GM06990 (cell line): Measurements from ENCODE around the gene ADGRD1.
"Not testable (repeated sequence)": the region's sequence is repeated elsewhere in the genome, so short reads cannot be mapped to it uniquely, and the experiment has no call there.

ENCODE experiments used
- DNase-seq: peaks from one replicate; pipeline ENCODE4 v3.0.0-alpha.2; 2011; ENCODE audit not compliant: insufficient read length; ENCODE audit errors: extremely low read depth
- H3K27me3 ChIP-seq: replicated peaks from 2 replicates; pipeline ENCODE4 v1.6.0; 2011; ENCODE audit warnings: low read length; ENCODE audit not compliant: control insufficient read depth, insufficient read depth
- H3K36me3 ChIP-seq: 2 replicates; pipeline ENCODE4 v1.5.1; 2011; ENCODE audit warnings: low read length; ENCODE audit not compliant: control insufficient read depth, insufficient read depth
- H3K4me3 ChIP-seq: replicated peaks from 2 replicates; pipeline ENCODE4 v1.5.1; 2011; ENCODE audit warnings: low read depth, mild to moderate bottlenecking, control low read depth, low read length
- TF ChIP-seq, protein P1 (sequence below): IDR thresholded peaks from 2 replicates; pipeline ENCODE4 v1.5.1; 2011; ENCODE audit warnings: low read length, control low read depth, mild to moderate bottlenecking, inconsistent platforms; ENCODE audit not compliant: insufficient read depth, poor library complexity, severe bottlenecking

ADGRD1 gene

GRCh38 chr12:131128556-131128955 is 174.8 kb downstream of the ADGRD1 start:
- H3K27me3 ChIP-seq = no peaks in the 10 kb centered on the region
- TF ChIP-seq, protein P1, sequence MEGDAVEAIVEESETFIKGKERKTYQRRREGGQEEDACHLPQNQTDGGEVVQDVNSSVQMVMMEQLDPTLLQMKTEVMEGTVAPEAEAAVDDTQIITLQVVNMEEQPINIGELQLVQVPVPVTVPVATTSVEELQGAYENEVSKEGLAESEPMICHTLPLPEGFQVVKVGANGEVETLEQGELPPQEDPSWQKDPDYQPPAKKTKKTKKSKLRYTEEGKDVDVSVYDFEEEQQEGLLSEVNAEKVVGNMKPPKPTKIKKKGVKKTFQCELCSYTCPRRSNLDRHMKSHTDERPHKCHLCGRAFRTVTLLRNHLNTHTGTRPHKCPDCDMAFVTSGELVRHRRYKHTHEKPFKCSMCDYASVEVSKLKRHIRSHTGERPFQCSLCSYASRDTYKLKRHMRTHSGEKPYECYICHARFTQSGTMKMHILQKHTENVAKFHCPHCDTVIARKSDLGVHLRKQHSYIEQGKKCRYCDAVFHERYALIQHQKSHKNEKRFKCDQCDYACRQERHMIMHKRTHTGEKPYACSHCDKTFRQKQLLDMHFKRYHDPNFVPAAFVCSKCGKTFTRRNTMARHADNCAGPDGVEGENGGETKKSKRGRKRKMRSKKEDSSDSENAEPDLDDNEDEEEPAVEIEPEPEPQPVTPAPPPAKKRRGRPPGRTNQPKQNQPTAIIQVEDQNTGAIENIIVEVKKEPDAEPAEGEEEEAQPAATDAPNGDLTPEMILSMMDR = no peak
- H3K36me3 ChIP-seq = no peaks in the 10 kb centered on the region
- no peak for DNase-seq
- H3K4me3 ChIP-seq = no peak overlapping the region

DNA sequence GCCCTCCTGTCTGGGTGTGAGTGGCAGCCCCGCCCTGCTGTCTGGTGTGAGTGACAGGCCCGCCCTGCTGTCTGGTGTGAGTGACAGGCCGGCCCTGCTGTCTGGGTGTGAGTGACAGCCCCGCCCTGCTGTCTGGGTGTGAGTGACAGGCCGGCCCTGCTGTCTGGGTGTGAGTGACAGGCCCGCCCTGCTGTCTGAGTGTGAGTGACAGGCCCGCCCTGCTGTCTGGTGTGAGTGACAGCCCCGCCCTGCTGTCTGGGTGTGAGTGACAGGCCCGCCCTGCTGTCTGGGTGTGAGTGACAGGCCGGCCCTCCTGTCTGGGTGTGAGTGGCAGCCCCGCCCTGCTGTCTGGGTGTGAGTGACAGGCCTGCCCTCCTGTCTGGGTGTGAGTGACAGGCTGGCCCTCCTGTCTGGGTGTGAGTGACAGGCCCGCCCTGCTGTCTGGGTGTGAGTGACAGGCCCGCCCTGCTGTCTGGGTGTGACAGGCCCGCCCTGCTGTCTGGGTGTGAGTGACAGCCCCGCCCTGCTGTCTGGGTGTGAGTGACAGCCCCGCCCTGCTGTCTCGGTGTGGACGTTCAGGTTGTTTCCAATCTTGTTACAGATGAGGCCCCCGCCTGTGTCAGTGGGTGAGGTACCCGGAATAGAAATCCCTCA is 175.4 kb downstream of the ADGRD1 start:
- not testable (repeated sequence) for DNase-seq, H3K36me3 ChIP-seq, H3K4me3 ChIP-seq, H3K27me3 ChIP-seq

GRCh38 chr12:131129839-131130238 is 176.1 kb downstream of the ADGRD1 start:
- TF ChIP-seq, protein P1 = no peak
- Histone ChIP-seq H3K4me3 (no peak overlapping the region), H3K27me3 (no peaks in the 10 kb centered on the region; the same call in 1 of the 2 replicates), H3K36me3 (no peaks in the 10 kb centered on the region)
- no peak for DNase-seq

GRCh38 chr12:131130311-131130911 is 176.7 kb downstream of the ADGRD1 start:
- Histone ChIP-seq H3K4me3 (no peak overlapping the region), H3K27me3 (no peaks in the 10 kb centered on the region; the same call in 1 of the 2 replicates), H3K36me3 (no peaks in the 10 kb centered on the region)
- TF ChIP-seq, protein P1 = no peak
- DNase-seq = no peak

- no peak for DNase-seq
- Histone ChIP-seq H3K27me3 (no peaks in the 10 kb centered on the region; the same call in 1 of the 2 replicates), H3K4me3 (no peak overlapping the region), H3K36me3 (no peaks in the 10 kb centered on the region)
- TF ChIP-seq, protein P1 = no peak
These were observed 177.5 kb downstream of the ADGRD1 start for GRCh38 chr12:131131077-131131807.

DNA sequence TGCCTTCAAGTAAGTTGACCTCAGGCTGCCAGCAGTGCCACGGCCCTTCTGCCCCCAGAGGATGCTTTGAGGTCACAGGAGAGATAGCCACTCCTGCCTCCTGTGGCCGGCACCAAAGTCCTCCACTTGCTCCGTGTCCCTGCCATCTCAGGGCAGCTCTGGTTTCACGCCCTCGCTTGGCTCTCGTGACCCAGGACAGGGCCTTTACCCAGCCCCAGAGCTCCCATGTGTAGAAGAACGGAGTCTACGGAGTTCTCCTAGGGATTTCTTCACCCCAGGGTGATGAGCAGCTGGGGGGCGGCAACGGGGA is 178.1 kb downstream of the ADGRD1 start:
- DNase-seq = no peak
- TF ChIP-seq, protein P1 = no peak
- H3K27me3 ChIP-seq = no peaks in the 10 kb centered on the region; the same call in 1 of the 2 replicates
- H3K36me3 ChIP-seq = no peaks in the 10 kb centered on the region
- no peak overlapping the region for H3K4me3 ChIP-seq
